Measurements from ENCODE around the gene CFAP91. TPM values are rescaled to one million over a fixed set of nuclear protein-coding genes. Genes with fewer than 3 reads are reported as not detected.

The CFAP91 gene
- total RNA-seq, 1 donor: 0.36 TPM

GRCh38 chr3:119751423-119751822 lies 48.6 kb downstream of the CFAP91 start:
- Histone ChIP-seq H3K4me3 (ENCODE audit: insufficient read depth, low read length) (no peak overlapping the region), H3K79me2 (ENCODE audit: insufficient read depth, low read length) (no peaks in the 10 kb centered on the region), H2AFZ (ENCODE audit: low read length) (peak overlapping the region; percentile 64), H3K9me3 (ENCODE audit: low read depth, low read length) (no peaks in the 10 kb centered on the region), H3K4me2 (ENCODE audit: insufficient read depth, low read length) (no peak overlapping the region), H4K20me1 (ENCODE audit: insufficient read depth, low read length) (no peaks in the 10 kb centered on the region), H3K27me3 (ENCODE audit: insufficient read depth, low read length) (peaks cover 3% of the 10 kb centered on the region), H3K36me3 (ENCODE audit: insufficient read depth, low read length) (no peaks in the 10 kb centered on the region), H3K4me1 (ENCODE audit: insufficient read depth, low read length) (no peaks in the 10 kb centered on the region), H3K27ac (ENCODE audit: low read depth, low read length) (no peak overlapping the region)
- no peak for DNase-seq (ENCODE audit: insufficient read length, low spot score, missing footprints)
- no peak for TF ChIP-seq CTCF (IDR thresholded peaks at IDR 0.05; ENCODE audit: extremely low read depth, low read depth, low read length)

Other genes with a start within 250 kb of the CFAP91 start
- gene TMEM39A, start 239.4 kb upstream of the CFAP91 start, total RNA-seq: 53.2 and 54.5 TPM in 2 replicates
- 17.7 and 19.4 TPM in 2 replicates for gene POGLUT1, start 234.1 kb upstream of the CFAP91 start, total RNA-seq
- 59.4 and 60.1 TPM in 2 replicates for gene TIMMDC1, start 204.5 kb upstream of the CFAP91 start, total RNA-seq
- gene CD80, start 143.4 kb upstream of the CFAP91 start, total RNA-seq: 2.5 and 3.2 TPM in 2 replicates
- 7.2 and 8.3 TPM in 2 replicates for gene ADPRH, start 123.5 kb upstream of the CFAP91 start, total RNA-seq
- gene PLA1A, start 105.1 kb upstream of the CFAP91 start, total RNA-seq: under 0.01 and 0.36 TPM in 2 replicates
- gene POPDC2, start 42.4 kb upstream of the CFAP91 start, total RNA-seq: 1.1 and 1.8 TPM in 2 replicates
- 8.0 and 13.3 TPM in 2 replicates for gene COX17, start 25.6 kb upstream of the CFAP91 start, total RNA-seq
- 0.36 TPM in 1 of 2 replicates, not detected in the other for gene NR1I2, start 79.1 kb downstream of the CFAP91 start, total RNA-seq